A172 (cell line): ENCODE results near the gene PSMB7. TPM values are rescaled to one million over a fixed set of nuclear protein-coding genes. Genes with fewer than 3 reads are reported as not detected.

Experiments used
- total RNA-seq: library from RNA; depleted of rRNA; stranded (reverse); fragments of >200 nt; shearing (Covaris generic); gene quantifications from 2 replicates; pipeline ENCODE4 v1.2.3, GENCODE V29; 2014; rRNA removed

Gene PSMB7
- total RNA-seq, 1 experiment from 2014 or later: 609 TPM

Other genes with a start within 250 kb of the PSMB7 start
- 33.3 and 35.6 TPM in 2 replicates for gene NEK6, start 157.5 kb downstream of the PSMB7 start, total RNA-seq
- not detected in 2 replicates for gene ADGRD2, start 35.0 kb upstream of the PSMB7 start, total RNA-seq
- not detected in 2 replicates for gene NR5A1, start 92.0 kb upstream of the PSMB7 start, total RNA-seq